RWPE1 (cell line): ENCODE results near the gene HSD17B2.

Experiments
- CTCF ChIA-PET: fragments of 350-600 bp; sonication (Branson Sonifier 250); formaldehyde crosslinking; extraction: SDS; loops from one replicate; lab custom pipeline; 2021; lab: Yijun Ruan, JAX
- POLR2A ChIA-PET: fragments of 400-600 bp; formaldehyde crosslinking; extraction: SDS; loops from one replicate; lab custom pipeline; 2020; ENCODE audit warnings: antibody characterized with exemption; ENCODE audit not compliant: low non-redundant PET; lab: Yijun Ruan, JAX
- DNase-seq: peaks from one replicate; pipeline ENCODE4 v3.0.0; 2012; ENCODE audit warnings: low spot score
- H3K27ac ChIP-seq: fragments of 450-650 bp; 2 replicates; pipeline ENCODE4 v1.5.1; 2017
- CTCF ChIP-seq: fragments of 450-650 bp; conservative IDR thresholded peaks from 2 replicates; pipeline ENCODE4 v1.5.1; 2017; ENCODE audit warnings: low read depth, mild to moderate bottlenecking

Gene HSD17B2

GRCh38 chr16:82085011-82085779, 50.1 kb downstream of the HSD17B2 start:
- no peak overlapping the region for H3K27ac ChIP-seq
- ChIA-PET POLR2A (no interaction called here), CTCF (no interaction called here)
- no peak for DNase-seq
- TF ChIP-seq CTCF: no peak

GRCh38 chr16:82088483-82088882, 53.4 kb downstream of the HSD17B2 start:
- DNase-seq: no peak
- CTCF ChIA-PET: no interaction called here
- POLR2A ChIA-PET: no interaction called here
- no peak for TF ChIP-seq CTCF
- no peak overlapping the region for H3K27ac ChIP-seq

GRCh38 chr16:82091241-82091640, 56.2 kb downstream of the HSD17B2 start:
- H3K27ac ChIP-seq: no peak overlapping the region
- ChIA-PET CTCF (no interaction called here), POLR2A (no interaction called here)
- TF ChIP-seq CTCF: no peak
- no peak for DNase-seq

GRCh38 chr16:82092711-82093110, 57.7 kb downstream of the HSD17B2 start:
- no peak for DNase-seq
- no peak for TF ChIP-seq CTCF
- ChIA-PET POLR2A (no interaction called here), CTCF (no interaction called here)
- no peak overlapping the region for H3K27ac ChIP-seq

- TF ChIP-seq CTCF: no peak
- no peak for DNase-seq
- ChIA-PET POLR2A (no interaction called here), CTCF (no interaction called here)
- no peak overlapping the region for H3K27ac ChIP-seq
Observed at GRCh38 chr16:82093666-82094300, 58.7 kb downstream of the HSD17B2 start.

GRCh38 chr16:82094942-82095540, 60.0 kb downstream of the HSD17B2 start:
- TF ChIP-seq CTCF: no peak
- ChIA-PET POLR2A (no interaction called here), CTCF (interaction anchor here (0.5 kb wide), 1 partner anchor 598 kb away, joined by 3 read pairs; no protein-coding TSS in a partner anchor)
- H3K27ac ChIP-seq: no peak overlapping the region
- no peak for DNase-seq
